Trophoblast cell (in vitro differentiated cells and primary cell): ENCODE data around the gene COL25A1.

Experiments used
- DNase-seq, 2 donors: peaks; one replicate each; pipeline ENCODE4 v3.0.0-alpha.2; 2016
- H2AFZ ChIP-seq: 2 replicates; pipeline ENCODE4 v1.6.1; 2013; ENCODE audit warnings: low read length, moderate library complexity, mild to moderate bottlenecking; ENCODE audit not compliant: insufficient read depth, poor library complexity
- H2AK5ac ChIP-seq: 2 replicates; pipeline ENCODE4 v1.6.1; 2013; ENCODE audit warnings: mild to moderate bottlenecking, low read length
- H2BK120ac ChIP-seq: 2 replicates; pipeline ENCODE4 v1.6.1; 2013; ENCODE audit warnings: low read length, mild to moderate bottlenecking, moderate library complexity; ENCODE audit not compliant: insufficient read depth, poor library complexity
- H2BK12ac ChIP-seq: 2 replicates; pipeline ENCODE4 v1.6.1; 2013; ENCODE audit warnings: mild to moderate bottlenecking, low read length, moderate library complexity
- H2BK5ac ChIP-seq: 2 replicates; pipeline ENCODE4 v1.6.1; 2013; ENCODE audit warnings: low read length, low read depth, moderate library complexity, mild to moderate bottlenecking; ENCODE audit not compliant: poor library complexity
- H3K14ac ChIP-seq: 2 replicates; pipeline ENCODE4 v1.6.1; 2013; ENCODE audit warnings: mild to moderate bottlenecking, low read length
- H3K18ac ChIP-seq: 2 replicates; pipeline ENCODE4 v1.6.1; 2013; ENCODE audit warnings: mild to moderate bottlenecking, low read length
- H3K23ac ChIP-seq: 2 replicates; pipeline ENCODE4 v1.6.1; 2013; ENCODE audit warnings: low read length
- H3K27ac ChIP-seq: 2 replicates; pipeline ENCODE4 v1.5.1; 2013; ENCODE audit warnings: low read depth, mild to moderate bottlenecking, inconsistent platforms, low read length, moderate library complexity
- H3K27me3 ChIP-seq: 2 replicates; pipeline ENCODE4 v1.6.1; 2013; ENCODE audit warnings: inconsistent platforms, mild to moderate bottlenecking, low read length, moderate library complexity; ENCODE audit not compliant: insufficient read depth
- H3K36me3 ChIP-seq, 2 experiments: 1 replicate in 1 of 2; 2 replicates in 1 of 2; pipeline ENCODE4 v1.6.1; 2013; ENCODE audit warnings: low read length in 2 of 2, mild to moderate bottlenecking in 2 of 2, moderate library complexity in 1 of 2; ENCODE audit not compliant: insufficient read depth in 2 of 2, control insufficient read depth in 1 of 2
- H3K4ac ChIP-seq: 2 replicates; pipeline ENCODE4 v1.6.1; 2013; ENCODE audit warnings: low read depth, mild to moderate bottlenecking, low read length, moderate library complexity
- H3K4me1 ChIP-seq, 2 experiments: 1 replicate in 1 of 2; 2 replicates in 1 of 2; pipeline ENCODE4 v1.6.1; 2013; ENCODE audit warnings: low read length in 2 of 2, mild to moderate bottlenecking in 2 of 2, moderate library complexity in 1 of 2; ENCODE audit not compliant: insufficient read depth in 2 of 2, control insufficient read depth in 1 of 2
- H3K4me2 ChIP-seq: 2 replicates; pipeline ENCODE4 v1.6.1; 2013; ENCODE audit warnings: inconsistent platforms, mild to moderate bottlenecking, low read length, moderate library complexity
- H3K4me3 ChIP-seq: 2 replicates; pipeline ENCODE4 v1.5.1; 2013; ENCODE audit warnings: mild to moderate bottlenecking, low read depth, low read length, inconsistent platforms
- H3K79me1 ChIP-seq: one replicate; pipeline ENCODE4 v1.6.1; 2013; ENCODE audit warnings: low read length
- H3K79me2 ChIP-seq: 2 replicates; pipeline ENCODE4 v1.6.1; 2013; ENCODE audit warnings: low read length, mild to moderate bottlenecking; ENCODE audit not compliant: control insufficient read depth, insufficient read depth, poor library complexity
- H3K9ac ChIP-seq: 2 replicates; pipeline ENCODE4 v1.6.1; 2013; ENCODE audit warnings: mild to moderate bottlenecking, low read length
- H3K9me3 ChIP-seq: 2 replicates; pipeline ENCODE4 v1.6.1; 2013; ENCODE audit warnings: low read depth, mild to moderate bottlenecking, control low read depth, inconsistent platforms, low read length; ENCODE audit not compliant: insufficient read depth
- H4K12ac ChIP-seq: 2 replicates; pipeline ENCODE4 v1.6.1; 2013; ENCODE audit warnings: low read depth, mild to moderate bottlenecking, low read length, moderate library complexity
- H4K8ac ChIP-seq: 2 replicates; pipeline ENCODE4 v1.6.1; 2013; ENCODE audit warnings: low read depth, mild to moderate bottlenecking, low read length, moderate library complexity
- H4K91ac ChIP-seq: one replicate; pipeline ENCODE4 v1.6.1; 2013; ENCODE audit warnings: low read depth, mild to moderate bottlenecking, low read length, moderate library complexity
- WGBS: extraction: QIAGEN DNeasy Blood & Tissue Kit; methylation state at CpG from one replicate; pipeline ENCODE4 v1.1.7; 2013; ENCODE audit warnings: missing lambda C conversion rate; ENCODE audit not compliant: insufficient read length, insufficient coverage; ENCODE audit errors: extremely low coverage; 5-methylcytosine and 5-hydroxymethylcytosine counted together

COL25A1 gene

GRCh38 chr4:109051054-109051453, 251.4 kb downstream of the COL25A1 start:
- no peak overlapping the region for H3K4me3 ChIP-seq
- H3K4me2 ChIP-seq = no peak overlapping the region
- H3K18ac ChIP-seq = no peak overlapping the region
- H3K4ac ChIP-seq = no peak overlapping the region
- no peak overlapping the region for H2BK120ac ChIP-seq
- no peak overlapping the region for H3K14ac ChIP-seq
- no peak overlapping the region for H2AFZ ChIP-seq
- no peaks in the 10 kb centered on the region for H3K79me1 ChIP-seq
- no peak overlapping the region for H3K27ac ChIP-seq
- H3K9me3 ChIP-seq = no peaks in the 10 kb centered on the region
- H2BK12ac ChIP-seq = no peak overlapping the region
- no peak overlapping the region for H2BK5ac ChIP-seq
- no peak overlapping the region for H3K23ac ChIP-seq
- no peak overlapping the region for H4K91ac ChIP-seq
- no peak overlapping the region for H4K8ac ChIP-seq
- H3K4me1 ChIP-seq = no peaks in the 10 kb centered on the region
- no peaks in the 10 kb centered on the region for H3K36me3 ChIP-seq
- no peak overlapping the region for H4K12ac ChIP-seq
- H3K9ac ChIP-seq = no peak overlapping the region
- no peak overlapping the region for H2AK5ac ChIP-seq
- no peaks in the 10 kb centered on the region for H3K27me3 ChIP-seq
- H3K79me2 ChIP-seq = no peaks in the 10 kb centered on the region
- WGBS = no CpG with 5 or more reads among the region's 2 CpGs
- no peak for DNase-seq

GRCh38 chr4:109049926-109050325, 252.5 kb downstream of the COL25A1 start:
- Histone ChIP-seq H3K23ac (no peak overlapping the region), H2BK12ac (no peak overlapping the region), H3K4ac (no peak overlapping the region), H3K4me1 (no peaks in the 10 kb centered on the region), H4K91ac (no peak overlapping the region), H3K36me3 (no peaks in the 10 kb centered on the region), H4K8ac (no peak overlapping the region), H3K14ac (no peak overlapping the region), H2BK5ac (no peak overlapping the region), H3K79me2 (no peaks in the 10 kb centered on the region), H3K27me3 (no peaks in the 10 kb centered on the region), H2AFZ (no peak overlapping the region), H3K9ac (no peak overlapping the region), H4K12ac (no peak overlapping the region), H3K18ac (no peak overlapping the region), H2BK120ac (no peak overlapping the region), H3K4me2 (no peak overlapping the region), H3K9me3 (no peaks in the 10 kb centered on the region), H3K4me3 (no peak overlapping the region), H3K79me1 (no peaks in the 10 kb centered on the region), H2AK5ac (no peak overlapping the region), H3K27ac (no peak overlapping the region)
- DNase-seq = no peak
- no CpG with 5 or more reads among the region's 3 CpGs for WGBS

GRCh38 chr4:109046471-109047201, 255.8 kb downstream of the COL25A1 start:
- H3K4me3 ChIP-seq = no peak overlapping the region
- H2AFZ ChIP-seq = no peak overlapping the region
- DNase-seq = peak in 1 of 2 donors; percentile 6
- no peak overlapping the region for H4K91ac ChIP-seq
- H3K79me2 ChIP-seq = no peaks in the 10 kb centered on the region
- H3K27ac ChIP-seq = no peak overlapping the region
- no peak overlapping the region for H3K4me2 ChIP-seq
- no peaks in the 10 kb centered on the region for H3K79me1 ChIP-seq
- H3K9me3 ChIP-seq = no peaks in the 10 kb centered on the region
- no peaks in the 10 kb centered on the region for H3K27me3 ChIP-seq
- no peak overlapping the region for H3K9ac ChIP-seq
- no peak overlapping the region for H2BK12ac ChIP-seq
- no peak overlapping the region for H2BK120ac ChIP-seq
- no peaks in the 10 kb centered on the region for H3K36me3 ChIP-seq
- H3K14ac ChIP-seq = no peak overlapping the region
- H3K18ac ChIP-seq = no peak overlapping the region
- no peak overlapping the region for H4K8ac ChIP-seq
- H3K4me1 ChIP-seq = no peaks in the 10 kb centered on the region
- no peak overlapping the region for H3K23ac ChIP-seq
- H4K12ac ChIP-seq = no peak overlapping the region
- H2AK5ac ChIP-seq = no peak overlapping the region
- H2BK5ac ChIP-seq = no peak overlapping the region
- no CpG with 5 or more reads among the region's 7 CpGs for WGBS
- H3K4ac ChIP-seq = no peak overlapping the region

GRCh38 chr4:109044431-109044830, 258.0 kb downstream of the COL25A1 start:
- no peak overlapping the region for H2BK120ac ChIP-seq
- H3K4ac ChIP-seq = no peak overlapping the region
- WGBS = no CpG with 5 or more reads among the region's 3 CpGs
- no peak overlapping the region for H3K18ac ChIP-seq
- no peaks in the 10 kb centered on the region for H3K79me1 ChIP-seq
- H3K4me3 ChIP-seq = no peak overlapping the region
- H4K8ac ChIP-seq = no peak overlapping the region
- H3K9me3 ChIP-seq = no peaks in the 10 kb centered on the region
- H2AFZ ChIP-seq = no peak overlapping the region
- no peak overlapping the region for H2BK5ac ChIP-seq
- no peaks in the 10 kb centered on the region for H3K27me3 ChIP-seq
- H4K12ac ChIP-seq = no peak overlapping the region
- H3K23ac ChIP-seq = no peak overlapping the region
- H2AK5ac ChIP-seq = no peak overlapping the region
- no peak overlapping the region for H3K9ac ChIP-seq
- H3K79me2 ChIP-seq = no peaks in the 10 kb centered on the region
- no peak overlapping the region for H3K4me2 ChIP-seq
- no peaks in the 10 kb centered on the region for H3K4me1 ChIP-seq
- H4K91ac ChIP-seq = no peak overlapping the region
- H3K14ac ChIP-seq = no peak overlapping the region
- H3K27ac ChIP-seq = no peak overlapping the region
- H2BK12ac ChIP-seq = no peak overlapping the region
- DNase-seq = no peak
- H3K36me3 ChIP-seq = no peaks in the 10 kb centered on the region
